Glomerular visceral epithelial cell (primary cell): ENCODE data around the gene CECR2.
"Not testable (repeated sequence)": the region's sequence is repeated elsewhere in the genome, so short reads cannot be mapped to it uniquely, and the experiment has no call there.

Experiments
- DNase-seq: peaks from one replicate; pipeline ENCODE4 v3.0.0-alpha.2; 2016; ENCODE audit errors: extremely low spot score

The CECR2 gene

DNA sequence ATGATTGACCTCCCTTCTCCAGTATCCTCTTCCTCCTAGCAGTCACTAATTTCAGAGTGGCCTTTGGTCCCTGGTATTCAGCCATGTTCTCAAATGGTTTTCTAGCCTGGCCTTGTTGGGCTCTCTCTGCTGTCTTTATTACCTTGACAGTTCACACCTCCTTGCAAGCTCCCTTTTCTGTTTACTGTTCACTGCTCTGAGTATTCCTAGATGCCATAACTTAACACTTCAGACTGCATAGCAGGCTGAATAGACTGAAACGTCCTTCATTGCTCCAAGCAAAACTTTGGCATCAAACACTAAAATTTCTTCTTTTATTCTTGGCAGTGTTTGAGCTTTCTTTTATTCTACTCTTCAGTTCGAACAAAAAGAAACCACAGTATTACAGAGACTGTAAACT is 144.4 kb downstream of the CECR2 start:
- no peak for DNase-seq

DNA sequence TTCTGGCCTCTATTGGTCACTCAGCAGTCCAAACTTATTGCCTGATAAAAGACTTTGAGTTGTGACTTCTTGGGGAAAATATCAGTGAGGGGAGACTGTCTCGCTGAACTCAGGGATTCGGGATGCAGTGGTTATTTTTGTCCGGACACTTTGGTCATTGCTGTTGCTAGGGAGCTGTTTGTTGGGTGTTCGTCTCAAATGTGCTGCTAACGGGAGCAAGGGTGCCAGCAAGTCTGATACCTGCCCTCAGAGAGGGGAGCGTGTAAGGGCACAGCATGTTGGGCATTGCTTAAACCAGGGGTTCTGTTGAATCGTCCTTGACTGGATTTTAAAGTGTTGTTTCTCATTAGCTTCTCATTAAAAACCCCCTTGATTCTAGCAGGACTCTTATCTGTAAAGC is 144.8 kb downstream of the CECR2 start:
- DNase-seq, result no peak

DNA sequence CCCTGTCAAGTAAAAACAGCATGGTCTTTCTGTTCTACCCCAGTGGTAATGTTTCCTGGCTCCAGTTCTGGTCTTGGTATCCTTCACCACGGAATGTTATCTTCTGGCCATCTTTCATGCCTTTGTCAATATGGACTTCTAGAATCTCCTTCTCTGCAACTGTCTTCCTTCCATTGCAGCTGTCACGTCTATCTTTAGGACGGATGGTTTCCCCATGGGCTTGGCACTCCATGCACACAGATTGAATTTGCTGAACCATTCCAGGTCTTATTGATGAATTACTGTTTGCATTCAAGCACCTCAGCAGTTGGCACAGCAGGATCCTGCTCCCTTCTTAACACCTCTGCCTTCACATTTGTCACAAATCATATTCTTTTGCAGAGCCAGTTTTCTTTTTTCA is 149.1 kb downstream of the CECR2 start:
- DNase-seq, result no peak

DNA sequence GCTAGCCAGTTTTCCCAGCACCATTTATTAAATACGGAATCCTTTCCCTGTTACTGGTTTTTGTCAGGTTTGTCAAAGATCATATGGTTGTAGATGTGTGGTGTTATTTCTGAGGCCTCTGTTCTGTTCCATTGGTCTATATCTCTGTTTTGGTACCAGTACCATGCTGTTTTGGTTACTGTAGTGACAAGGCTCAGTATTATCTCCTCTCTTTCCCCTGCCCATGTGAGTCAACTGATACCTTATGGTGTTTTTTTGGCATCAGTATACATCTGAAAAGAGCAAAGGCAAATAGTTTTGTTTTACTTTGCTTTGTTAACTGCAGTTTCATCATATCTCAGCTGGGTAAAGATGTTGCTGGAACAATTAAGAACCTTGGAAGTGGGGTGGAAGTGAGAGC is 152.7 kb downstream of the CECR2 start:
- not testable (repeated sequence) for DNase-seq

DNA sequence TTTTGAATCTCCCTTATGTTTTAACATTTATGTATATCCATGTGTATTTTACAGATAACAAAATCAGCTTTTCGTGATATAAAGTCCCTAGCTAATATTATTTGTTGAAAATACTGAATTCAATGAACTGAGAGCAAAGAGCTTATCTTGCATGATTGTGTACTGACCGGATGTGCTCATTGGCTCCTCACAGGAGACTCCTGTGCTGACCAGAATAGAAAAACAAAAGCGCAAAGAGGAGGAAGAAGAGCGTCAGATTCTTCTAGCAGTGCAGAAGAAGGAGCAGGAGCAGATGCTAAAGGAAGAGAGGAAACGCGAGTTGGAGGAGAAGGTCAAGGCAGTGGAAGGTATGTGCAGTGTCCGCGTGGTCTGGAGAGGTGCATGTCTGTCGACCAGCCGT is 154.7 kb downstream of the CECR2 start:
- DNase-seq, result no peak

DNA sequence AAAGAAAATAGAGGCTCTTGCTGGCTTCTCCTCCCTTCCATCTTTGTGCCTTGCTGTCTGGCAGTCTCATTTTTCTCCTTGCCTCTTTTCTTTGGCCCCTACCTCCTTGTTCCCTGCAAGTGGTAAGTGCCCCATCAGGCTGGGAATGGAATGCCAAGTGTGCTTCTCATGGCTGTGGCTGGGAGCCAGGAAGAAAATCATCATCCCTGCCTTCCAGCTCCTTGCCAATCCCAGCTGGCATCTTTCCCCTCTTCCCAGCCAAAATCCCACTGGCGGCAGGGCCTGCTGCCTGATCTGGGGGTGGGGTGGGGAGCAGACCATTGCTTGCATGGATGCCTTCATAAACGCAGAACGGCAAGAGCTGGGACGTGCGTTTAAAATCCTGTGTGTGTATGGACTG is 167.0 kb downstream of the CECR2 start:
- no peak for DNase-seq

DNA sequence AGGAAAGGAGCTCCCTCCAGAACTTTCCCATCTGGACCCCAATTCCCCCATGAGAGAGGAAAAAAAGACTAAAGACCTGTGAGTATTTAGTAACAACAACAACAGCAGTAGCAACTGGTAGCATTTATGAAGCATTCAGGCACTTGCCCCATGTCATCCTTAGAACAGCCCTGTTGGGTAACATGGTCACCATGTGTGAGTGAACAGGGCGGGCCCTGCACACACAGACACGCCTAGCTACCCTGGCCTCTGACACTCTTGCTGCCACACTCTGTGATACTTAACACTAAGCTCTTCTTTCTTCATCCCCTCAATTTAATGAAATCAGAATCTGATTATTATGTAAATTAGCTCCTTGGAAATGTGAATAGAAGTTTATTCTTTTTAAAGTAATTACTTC is 167.9 kb downstream of the CECR2 start:
- DNase-seq, result no peak

DNA sequence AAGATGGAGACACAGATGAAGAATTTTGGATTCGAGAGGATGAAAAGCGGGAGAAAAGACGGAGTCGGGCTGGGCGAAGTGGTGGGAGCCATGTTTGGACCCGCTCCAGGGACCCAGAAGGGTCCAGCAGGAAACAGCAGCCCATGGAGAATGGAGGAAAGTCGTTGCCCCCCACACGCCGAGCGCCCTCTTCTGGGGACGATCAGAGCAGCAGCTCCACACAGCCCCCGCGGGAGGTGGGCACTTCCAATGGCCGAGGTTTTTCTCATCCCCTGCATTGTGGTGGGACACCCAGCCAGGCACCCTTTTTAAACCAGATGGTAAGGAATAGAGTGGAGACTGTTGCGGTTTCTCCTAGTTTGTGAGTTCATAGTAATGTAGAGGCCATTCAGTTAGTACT is 171.2 kb downstream of the CECR2 start:
- no peak for DNase-seq

DNA sequence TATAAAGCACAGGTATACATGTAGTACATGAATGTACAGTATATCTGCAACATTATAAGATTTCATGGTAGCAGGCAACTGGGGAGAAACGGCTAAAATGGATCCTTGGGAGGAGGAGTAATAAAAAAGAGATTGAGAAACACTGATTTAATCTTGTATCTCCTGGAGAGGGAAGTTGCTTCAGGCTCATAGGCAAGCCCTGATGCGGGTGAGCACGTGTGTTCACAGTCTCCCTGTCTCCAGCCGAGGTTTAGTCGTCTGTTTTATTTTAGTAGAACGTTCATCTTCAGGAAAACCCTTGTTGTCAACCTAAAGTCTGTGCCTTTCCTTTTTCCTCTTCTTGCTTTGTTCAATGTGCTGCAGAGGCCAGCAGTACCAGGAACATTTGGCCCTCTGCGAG is 172.2 kb downstream of the CECR2 start:
- DNase-seq, result no peak

DNA sequence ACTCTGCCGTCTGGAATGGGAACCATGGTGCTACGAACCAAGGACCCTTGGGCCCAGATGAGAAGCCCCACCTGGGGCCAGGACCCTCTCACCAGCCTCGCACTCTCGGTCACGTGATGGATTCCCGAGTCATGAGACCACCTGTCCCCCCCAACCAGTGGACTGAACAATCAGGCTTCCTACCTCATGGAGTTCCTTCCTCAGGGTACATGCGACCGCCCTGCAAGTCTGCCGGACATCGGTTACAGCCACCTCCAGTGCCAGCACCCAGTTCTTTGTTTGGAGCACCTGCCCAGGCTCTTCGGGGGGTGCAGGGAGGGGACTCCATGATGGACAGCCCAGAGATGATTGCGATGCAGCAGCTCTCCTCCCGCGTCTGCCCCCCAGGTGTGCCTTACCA is 173.2 kb downstream of the CECR2 start:
- no peak for DNase-seq

DNA sequence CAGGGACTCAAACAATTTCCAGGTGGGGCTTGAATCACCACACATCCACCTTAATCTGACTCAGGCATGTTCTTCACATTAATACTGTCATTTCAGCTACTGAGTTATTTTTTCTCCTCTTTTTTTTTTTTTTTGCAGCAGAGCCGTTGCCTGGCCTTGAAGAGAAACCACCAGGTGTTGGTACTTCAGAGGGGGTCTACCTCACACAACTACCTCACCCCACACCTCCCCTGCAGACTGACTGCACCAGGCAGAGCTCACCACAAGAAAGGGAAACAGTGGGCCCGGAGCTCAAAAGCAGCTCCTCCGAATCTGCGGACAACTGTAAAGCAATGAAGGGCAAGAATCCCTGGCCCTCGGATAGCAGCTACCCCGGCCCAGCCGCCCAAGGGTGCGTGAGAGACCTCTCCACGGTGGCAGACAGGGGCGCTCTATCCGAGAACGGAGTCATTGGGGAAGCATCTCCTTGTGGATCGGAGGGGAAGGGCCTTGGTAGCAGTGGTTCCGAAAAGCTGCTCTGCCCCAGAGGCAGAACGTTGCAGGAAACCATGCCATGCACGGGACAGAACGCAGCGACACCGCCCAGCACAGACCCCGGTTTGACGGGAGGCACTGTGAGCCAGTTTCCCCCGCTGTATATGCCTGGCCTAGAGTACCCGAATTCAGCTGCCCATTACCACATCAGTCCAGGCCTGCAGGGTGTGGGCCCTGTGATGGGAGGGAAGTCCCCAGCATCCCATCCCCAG is 178.9 kb downstream of the CECR2 start:
- DNase-seq, result no peak

DNA sequence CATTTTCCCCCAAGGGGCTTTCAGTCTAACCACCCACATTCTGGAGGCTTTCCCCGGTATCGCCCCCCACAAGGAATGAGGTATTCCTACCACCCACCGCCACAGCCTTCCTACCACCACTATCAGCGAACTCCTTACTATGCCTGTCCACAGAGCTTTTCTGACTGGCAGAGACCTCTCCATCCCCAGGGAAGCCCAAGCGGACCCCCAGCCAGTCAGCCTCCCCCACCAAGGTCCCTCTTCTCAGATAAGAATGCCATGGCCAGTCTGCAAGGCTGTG is 179.4 kb downstream of the CECR2 start:
- DNase-seq, result no peak

DNA sequence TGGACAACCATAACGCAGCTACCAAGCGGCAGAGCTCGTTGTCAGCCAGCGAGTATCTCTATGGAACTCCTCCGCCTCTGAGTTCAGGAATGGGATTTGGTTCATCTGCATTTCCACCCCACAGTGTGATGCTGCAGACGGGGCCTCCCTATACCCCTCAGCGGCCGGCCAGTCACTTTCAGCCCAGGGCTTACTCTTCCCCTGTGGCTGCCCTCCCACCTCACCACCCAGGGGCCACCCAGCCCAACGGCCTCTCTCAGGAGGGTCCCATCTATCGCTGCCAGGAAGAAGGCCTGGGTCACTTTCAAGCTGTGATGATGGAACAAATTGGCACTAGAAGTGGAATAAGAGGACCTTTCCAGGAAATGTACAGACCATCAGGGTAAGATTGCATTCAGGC is 179.9 kb downstream of the CECR2 start:
- DNase-seq, result no peak

DNA sequence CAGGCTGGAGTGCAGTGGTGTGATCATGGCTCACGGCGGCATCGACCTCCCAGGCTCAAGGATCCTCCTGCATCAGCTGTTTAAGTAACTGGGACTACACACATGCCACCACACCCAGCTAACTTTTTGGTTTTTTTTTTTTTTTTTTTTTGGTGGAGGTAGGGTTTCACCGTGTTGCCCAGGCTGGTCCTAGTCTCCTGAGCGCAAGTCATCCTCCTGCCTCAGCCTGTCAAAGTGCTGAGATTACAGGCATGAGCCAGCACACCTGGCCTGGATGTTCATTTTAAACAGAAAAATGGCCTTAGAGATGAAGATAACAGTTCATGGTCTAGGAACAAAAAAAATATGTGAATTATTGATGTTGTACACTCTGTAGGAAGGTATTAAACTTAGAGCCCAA is 180.4 kb downstream of the CECR2 start:
- no peak for DNase-seq

DNA sequence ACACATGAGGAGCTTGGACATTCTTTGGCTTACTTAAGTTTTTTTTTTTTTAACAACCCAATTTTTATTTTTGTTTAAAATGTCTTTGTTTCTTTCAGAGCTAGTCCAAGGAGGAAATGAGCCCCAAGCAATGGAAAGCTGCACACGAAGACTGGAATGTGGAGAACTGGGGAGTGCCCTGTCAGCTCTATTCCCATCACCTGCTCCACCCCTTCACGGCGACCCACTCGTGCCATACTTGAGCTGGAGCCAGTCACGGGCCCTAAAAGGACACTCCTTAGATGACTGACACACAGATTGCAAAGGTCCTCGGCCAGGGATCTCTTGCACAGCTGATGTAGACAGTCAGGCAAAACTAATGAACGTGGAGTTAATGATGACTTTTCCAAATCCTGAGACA is 183.5 kb downstream of the CECR2 start:
- no peak for DNase-seq

DNA sequence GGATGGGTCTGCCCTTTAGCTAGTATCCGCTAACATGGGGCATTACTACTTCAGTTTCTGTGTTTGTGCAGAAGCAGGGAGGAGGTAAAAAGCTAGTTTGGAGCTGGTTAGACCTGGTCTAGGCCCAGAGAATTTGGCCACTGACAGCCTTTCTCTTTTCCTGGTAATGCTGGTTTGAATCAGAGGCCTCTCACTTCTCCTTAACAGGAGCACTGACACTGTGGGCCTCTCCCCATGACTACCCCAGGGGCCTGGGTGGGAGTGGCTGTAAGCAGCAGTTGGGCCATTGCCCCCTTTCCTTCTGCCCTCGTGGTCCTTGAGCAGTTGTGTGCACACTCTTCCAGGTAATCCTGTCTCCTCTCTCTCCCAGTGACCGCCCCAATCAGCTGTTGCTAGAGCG is 185.6 kb downstream of the CECR2 start:
- no peak for DNase-seq

DNA sequence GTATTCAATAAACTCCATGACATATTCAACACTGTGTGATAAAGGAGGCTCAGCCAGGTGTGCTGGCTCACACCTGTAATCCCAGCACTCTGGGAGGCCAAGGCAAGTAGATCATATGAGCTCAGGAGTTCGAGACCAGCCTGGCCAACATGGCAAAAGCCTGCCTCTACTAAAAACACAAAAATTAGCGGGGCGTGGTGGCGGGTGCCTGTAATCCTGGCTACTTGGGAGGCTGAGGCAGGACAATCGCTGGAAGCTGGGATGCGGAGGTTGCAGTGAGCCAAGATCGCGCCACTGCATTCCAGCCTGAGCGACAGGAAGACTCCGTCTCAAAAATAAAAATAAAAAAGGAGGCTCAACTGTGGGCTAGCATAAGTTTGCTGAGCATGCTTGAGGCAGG is 189.9 kb downstream of the CECR2 start:
- no peak for DNase-seq

DNA sequence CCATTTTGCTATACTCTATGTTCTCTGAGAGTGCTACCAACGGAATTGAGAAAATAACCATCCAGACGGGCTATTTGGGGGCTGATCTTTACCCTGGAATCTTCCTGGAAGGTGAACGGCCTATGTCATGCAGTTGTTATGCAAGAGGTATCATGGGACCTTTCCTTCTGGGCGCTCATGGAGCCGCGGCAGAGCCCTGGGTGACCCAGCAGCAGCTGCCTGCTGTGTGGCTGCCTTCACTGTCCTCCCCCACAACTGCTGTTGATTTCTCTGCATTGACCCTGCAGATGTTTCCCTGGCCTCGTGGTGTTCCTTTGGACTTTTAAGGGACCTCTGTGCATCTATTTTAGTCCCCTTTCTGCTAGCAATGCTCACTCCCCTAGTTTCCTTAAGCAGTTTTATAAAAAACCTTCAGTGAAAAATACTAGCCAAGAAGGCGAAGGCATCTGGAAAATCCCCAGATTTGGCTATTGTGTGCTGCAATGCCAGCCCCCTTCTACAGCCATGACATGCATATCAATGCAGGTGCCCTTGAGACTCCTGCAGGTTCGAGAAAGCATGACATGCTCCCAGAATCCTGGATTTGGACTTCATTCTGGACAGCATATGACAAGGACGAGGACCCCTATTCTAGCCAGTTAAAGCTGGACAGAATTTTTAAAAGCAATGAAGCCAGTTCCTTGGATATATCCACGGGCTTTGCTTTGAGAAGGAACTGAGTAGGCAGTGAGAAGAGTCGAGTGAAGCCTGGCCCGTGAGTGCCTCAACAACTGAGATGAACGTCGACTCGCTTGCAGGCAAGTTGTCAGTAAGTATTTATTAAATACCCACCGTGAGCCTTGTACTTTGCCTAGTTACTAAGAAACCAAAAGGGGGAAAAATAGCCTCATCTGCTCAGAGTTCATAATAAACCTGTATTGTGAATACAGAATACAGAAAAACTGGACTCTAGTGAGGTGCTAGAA is 193.9 kb downstream of the CECR2 start, which contains the start of gene SLC25A18:
Gene SLC25A18, plus strand, starts transcription at position 593 of the 965 bp plus-strand sequence. CDS start 16,447 bp downstream, outside the sequence.
- DNase-seq, result peak; percentile 26

DNA sequence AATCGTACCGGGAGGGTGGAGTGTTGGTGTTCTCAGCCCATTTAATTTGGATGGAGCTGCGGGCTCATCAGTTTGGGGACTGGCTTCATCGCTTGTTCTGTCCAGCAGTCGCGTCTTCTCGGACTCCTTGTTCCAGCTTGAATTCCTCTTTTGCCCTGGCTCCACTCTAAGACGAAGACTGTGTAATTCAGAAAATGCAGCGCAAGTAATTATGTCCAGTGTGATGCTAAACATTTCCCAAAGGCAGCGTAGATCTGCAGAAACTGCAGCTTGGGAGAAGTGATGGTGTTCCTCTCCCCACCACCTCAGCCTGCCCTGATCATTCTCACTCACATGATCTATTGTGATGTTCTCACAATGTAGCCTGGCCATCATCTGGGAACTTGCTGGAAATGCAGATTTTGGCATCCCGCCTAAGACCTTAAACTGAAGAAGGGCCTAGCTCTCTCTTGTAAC is 194.7 kb downstream of the CECR2 start:
- DNase-seq, result no peak

DNA sequence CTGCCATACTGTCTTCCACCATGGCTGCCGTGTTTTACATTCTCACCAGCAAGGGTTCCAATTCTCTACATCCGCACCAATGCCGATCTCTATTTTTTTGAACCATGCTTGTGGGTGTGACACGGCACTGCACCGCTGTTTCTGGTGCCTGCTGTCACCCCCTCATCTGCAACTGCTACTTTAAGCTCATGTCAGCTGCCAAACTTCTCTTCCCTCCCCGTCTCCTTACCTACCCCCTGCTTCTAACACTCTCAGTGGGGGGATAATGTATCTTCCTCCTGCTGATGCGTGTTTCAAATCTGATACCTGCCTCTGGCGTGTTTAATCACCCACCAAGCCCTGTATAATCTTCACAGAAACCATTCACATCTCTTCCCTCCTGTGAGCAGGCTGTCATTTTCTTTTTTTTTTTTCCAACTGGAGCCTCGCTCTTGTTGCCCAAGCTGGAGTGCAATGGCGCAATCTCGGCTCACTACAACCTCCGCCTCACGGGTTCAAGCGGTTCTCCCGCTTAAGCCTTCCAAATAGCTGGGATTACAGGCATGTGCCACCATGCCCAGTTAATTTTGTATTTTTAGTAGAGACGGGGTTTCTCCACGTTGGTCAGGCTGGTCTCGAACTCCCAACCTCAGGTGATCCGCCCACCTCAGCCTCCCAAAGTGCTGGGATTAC is 196.9 kb downstream of the CECR2 start:
- DNase-seq, result not testable (repeated sequence)

DNA sequence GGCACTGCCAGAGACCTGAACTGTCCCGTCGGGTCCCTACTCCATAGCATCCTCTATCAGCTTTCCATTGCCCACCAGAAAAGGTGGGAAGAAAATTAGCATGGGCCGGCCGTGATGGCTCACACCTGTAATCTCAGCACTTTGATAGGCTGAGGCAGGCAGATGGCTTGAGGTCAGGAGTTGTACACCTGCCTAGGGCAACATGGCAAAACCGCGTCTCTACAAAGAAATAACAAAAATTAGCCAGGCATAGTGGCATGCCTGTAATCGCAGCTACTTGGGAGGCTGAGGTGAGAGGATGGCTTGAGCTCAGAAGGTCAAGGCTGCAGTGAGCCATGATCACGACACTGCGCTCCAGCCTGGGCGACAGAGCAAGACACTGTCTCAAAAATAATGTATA is 197.5 kb downstream of the CECR2 start:
- DNase-seq, result no peak

DNA sequence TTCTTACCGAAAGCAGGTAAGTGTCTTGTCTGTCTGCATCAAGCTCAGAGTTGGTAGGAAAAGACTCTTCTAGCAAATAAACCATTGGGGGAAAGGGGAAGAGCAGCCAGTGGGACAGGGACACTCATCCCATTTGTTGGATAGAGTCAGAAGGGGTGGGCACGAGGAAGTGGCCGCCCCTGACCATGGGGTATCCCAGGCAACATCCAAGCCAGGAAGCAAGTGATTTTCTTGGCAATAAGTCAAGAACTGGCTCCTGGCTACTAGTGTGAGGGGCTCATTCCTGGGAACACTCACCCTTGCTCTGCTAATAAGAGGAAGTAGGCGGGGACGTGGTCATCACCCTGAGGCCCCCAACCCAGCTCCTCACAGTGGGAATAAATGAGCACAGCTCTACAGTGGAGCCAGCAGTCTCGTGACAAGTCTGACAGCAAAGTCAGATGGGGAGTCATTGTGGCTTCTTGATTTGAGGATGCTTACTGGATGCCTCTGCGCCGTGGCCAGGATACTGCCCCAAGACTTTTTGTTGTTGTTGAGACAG is 200.8 kb downstream of the CECR2 start:
- DNase-seq, result peak; percentile 26
